Measurements from ENCODE around the gene SREBF2.

SREBF2 gene

GRCh38 chr22:41909310-41910049, 76.6 kb downstream of the SREBF2 start:
- no peak for DNase-seq

GRCh38 chr22:41910050-41911000, 77.4 kb downstream of the SREBF2 start:
- no peak for DNase-seq

GRCh38 chr22:41911001-41911611, 78.2 kb downstream of the SREBF2 start:
- DNase-seq, result no peak

- DNase-seq, result no peak
Observed at GRCh38 chr22:41912338-41913039, 79.6 kb downstream of the SREBF2 start.

GRCh38 chr22:41913040-41913719, 80.3 kb downstream of the SREBF2 start:
- no peak for DNase-seq

- DNase-seq, result no peak
Observed at GRCh38 chr22:41913842-41914534, 81.1 kb downstream of the SREBF2 start.

GRCh38 chr22:41914611-41915034, 81.7 kb downstream of the SREBF2 start:
- DNase-seq, result no peak

GRCh38 chr22:41915035-41915785, 82.3 kb downstream of the SREBF2 start, which contains the start of gene SHISA8:
Gene SHISA8, minus strand, starts transcription at chr22:41915074. Its CDS starts 407 bp downstream, at chr22:41914667.
- no peak for DNase-seq

- no peak for DNase-seq
Observed at GRCh38 chr22:41915786-41916493, 83.0 kb downstream of the SREBF2 start.

- no peak for DNase-seq
Observed at GRCh38 chr22:41916745-41917358, 83.9 kb downstream of the SREBF2 start.

GRCh38 chr22:41917375-41917902, 84.5 kb downstream of the SREBF2 start:
- no peak for DNase-seq

GRCh38 chr22:41917903-41918791, 85.2 kb downstream of the SREBF2 start:
- peak; percentile 70 for DNase-seq

GRCh38 chr22:41919357-41920224, 86.7 kb downstream of the SREBF2 start:
- DNase-seq, result no peak

GRCh38 chr22:41920271-41920976, 87.5 kb downstream of the SREBF2 start:
- DNase-seq, result no peak

- no peak for DNase-seq
Observed at GRCh38 chr22:41922328-41922727, 89.4 kb downstream of the SREBF2 start.

GRCh38 chr22:41922940-41923594, 90.2 kb downstream of the SREBF2 start:
- DNase-seq, result no peak

All from OCI-M1 (cell line).